ENCODE results near the gene BABAM2. TPM values are rescaled to one million over a fixed set of nuclear protein-coding genes. Genes with fewer than 3 reads are reported as not detected.

Gene BABAM2
- total RNA-seq, 1 donor from 2014 or later = 58.9 TPM

DNA sequence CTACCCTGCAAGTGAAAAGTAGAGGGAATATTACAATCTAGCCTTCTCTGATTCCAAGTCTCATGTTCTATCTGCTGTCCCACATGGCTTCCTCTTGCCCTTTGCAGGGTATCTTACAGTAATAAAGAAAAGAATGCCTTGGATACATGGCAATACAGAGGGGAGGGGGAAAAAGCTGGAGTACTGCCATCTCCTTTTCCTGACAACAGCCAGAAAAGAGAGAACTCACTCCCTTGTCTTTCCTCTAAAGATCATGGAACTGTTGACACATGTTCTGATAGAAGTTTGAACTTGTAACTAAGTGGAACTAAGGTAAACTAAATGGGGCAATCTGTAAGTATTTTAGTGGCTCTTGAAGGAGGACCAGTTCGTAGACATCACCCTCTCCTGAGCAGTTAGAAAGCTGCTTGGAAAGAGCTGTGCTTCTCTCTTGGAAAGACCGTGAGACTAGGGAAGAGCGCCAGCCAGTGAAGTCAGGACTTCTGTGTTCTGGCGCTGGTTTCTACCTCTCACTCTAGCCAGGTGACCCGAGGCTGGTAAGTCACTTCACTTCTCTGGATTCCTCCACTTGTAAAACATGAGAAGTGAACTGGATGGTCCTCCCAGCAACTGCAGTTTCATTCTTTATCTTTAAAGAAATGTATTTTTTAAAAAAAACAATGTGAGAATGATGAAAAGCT, 259.8 kb downstream of the BABAM2 start:
- H3K36me3 ChIP-seq = peaks cover 5% of the 10 kb centered on the region
- H3K27me3 ChIP-seq (ENCODE audit: low read depth) = no peaks in the 10 kb centered on the region
- H3K27ac ChIP-seq (replicated peaks) = no peak overlapping the region
- peaks cover 10% of the 10 kb centered on the region for H3K9me3 ChIP-seq (replicated peaks)
- peaks cover 10% of the 10 kb centered on the region for H3K4me1 ChIP-seq
- DNase-seq = no peak
- intact Hi-C loops (cut with micrococcal nuclease) = no loop called here
- no peak overlapping the region for H3K4me3 ChIP-seq
- no peak for TF ChIP-seq CTCF (IDR thresholded peaks at IDR 0.05; ENCODE audit: borderline replicate concordance)

DNA sequence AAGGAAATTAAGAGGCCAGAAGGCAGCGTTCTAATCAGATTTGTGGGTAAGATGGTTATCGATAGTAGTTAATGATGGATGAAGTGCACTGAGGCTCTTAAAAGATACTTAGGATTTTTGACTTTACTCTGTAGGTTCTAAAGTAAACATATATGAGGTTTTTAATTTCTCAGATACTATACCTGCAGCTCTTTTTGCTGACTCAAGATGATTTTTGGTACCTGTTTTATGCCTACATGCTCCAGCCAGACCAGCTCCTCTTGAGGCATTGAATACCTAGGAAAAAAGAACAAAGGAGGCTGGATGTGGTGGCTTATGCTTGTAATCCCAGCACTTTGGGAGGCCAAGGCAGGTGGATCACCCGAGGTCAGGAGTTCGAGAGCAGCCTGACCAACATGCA, 260.5 kb downstream of the BABAM2 start:
- no peak overlapping the region for H3K27ac ChIP-seq (replicated peaks)
- H3K4me3 ChIP-seq = no peak overlapping the region
- H3K36me3 ChIP-seq = peaks cover 10% of the 10 kb centered on the region
- no peak for DNase-seq
- no peaks in the 10 kb centered on the region for H3K27me3 ChIP-seq (ENCODE audit: low read depth)
- H3K4me1 ChIP-seq = peaks cover 10% of the 10 kb centered on the region
- intact Hi-C loops (cut with micrococcal nuclease) = no loop called here
- H3K9me3 ChIP-seq (replicated peaks) = peaks cover 10% of the 10 kb centered on the region
- no peak for TF ChIP-seq CTCF (IDR thresholded peaks at IDR 0.05; ENCODE audit: borderline replicate concordance)

GRCh38 chr2:28152585-28153280, 262.2 kb downstream of the BABAM2 start:
- peaks cover 10% of the 10 kb centered on the region for H3K36me3 ChIP-seq
- H3K9me3 ChIP-seq (replicated peaks) = peaks cover 19% of the 10 kb centered on the region
- H3K27me3 ChIP-seq (ENCODE audit: low read depth) = no peaks in the 10 kb centered on the region
- peaks cover 10% of the 10 kb centered on the region for H3K4me1 ChIP-seq
- no peak overlapping the region for H3K4me3 ChIP-seq
- H3K27ac ChIP-seq (replicated peaks) = no peak overlapping the region
- intact Hi-C loops (cut with micrococcal nuclease) = no loop called here
- no peak for DNase-seq
- no peak for TF ChIP-seq CTCF (IDR thresholded peaks at IDR 0.05; ENCODE audit: borderline replicate concordance)

- no peak overlapping the region for H3K4me3 ChIP-seq
- peaks cover 19% of the 10 kb centered on the region for H3K9me3 ChIP-seq (replicated peaks)
- H3K36me3 ChIP-seq = peaks cover 10% of the 10 kb centered on the region
- no peak overlapping the region for H3K27ac ChIP-seq (replicated peaks)
- no peak for DNase-seq
- no peaks in the 10 kb centered on the region for H3K27me3 ChIP-seq (ENCODE audit: low read depth)
- TF ChIP-seq CTCF (IDR thresholded peaks at IDR 0.05; ENCODE audit: borderline replicate concordance) = no peak
- peaks cover 10% of the 10 kb centered on the region for H3K4me1 ChIP-seq
- intact Hi-C loops (cut with micrococcal nuclease) = no loop called here
Measured at GRCh38 chr2:28153851-28154250, 263.3 kb downstream of the BABAM2 start.

- Histone ChIP-seq H3K27ac (replicated peaks) (no peak overlapping the region), H3K9me3 (replicated peaks) (peaks cover 19% of the 10 kb centered on the region), H3K4me1 (peaks cover 8% of the 10 kb centered on the region), H3K4me3 (no peak overlapping the region), H3K36me3 (peaks cover 10% of the 10 kb centered on the region), H3K27me3 (ENCODE audit: low read depth) (no peaks in the 10 kb centered on the region)
- no peak for DNase-seq
- intact Hi-C loops (cut with micrococcal nuclease) = no loop called here
- TF ChIP-seq CTCF (IDR thresholded peaks at IDR 0.05; ENCODE audit: borderline replicate concordance) = no peak
Measured at GRCh38 chr2:28155086-28155485, 264.6 kb downstream of the BABAM2 start.

Measured in left ventricle myocardium inferior (tissue), 1 donor.